Measurements from ENCODE around the gene SPAG6. TPM values are rescaled to one million over a fixed set of nuclear protein-coding genes. Genes with fewer than 3 reads are reported as not detected.

The SPAG6 gene
- total and polyA plus RNA-seq, 2 of the 8 experiments (the other 6 are each of a cell fraction or from before 2014, with no cell fraction given) = 0.14 TPM; not detected in 1

DNA sequence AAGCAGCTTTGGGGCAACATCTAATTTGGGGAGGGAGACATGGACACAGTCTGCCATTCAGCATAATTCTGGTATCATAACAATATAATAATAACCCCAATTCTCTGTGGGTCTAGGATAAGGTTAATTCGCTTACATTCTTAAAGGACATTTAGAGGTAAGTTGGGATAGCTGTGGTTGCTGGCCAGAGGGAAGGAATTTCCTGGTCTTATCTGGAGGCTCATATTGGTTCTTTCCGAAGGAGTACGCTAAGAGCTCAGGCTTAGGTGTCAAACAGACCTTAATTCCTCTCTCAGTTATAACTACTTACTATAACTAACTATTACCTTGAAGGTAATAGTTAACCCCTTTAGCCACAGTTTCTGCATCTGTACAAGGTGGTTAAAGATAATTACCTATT lies 68.8 kb downstream of the SPAG6 start:
- Histone ChIP-seq H3K9ac (replicated peaks in 1 of 4; ENCODE audit: extremely low read depth in 1 of 4, low read depth in 3 of 4, low read length in 3 of 4) (no peak overlapping the region), H2BK5ac (ENCODE audit: low read depth, low read length) (no peak overlapping the region), H3K27ac (ENCODE audit: low read depth, low read length) (no peak overlapping the region), H4K20me1 (replicated peaks in 1 of 2; ENCODE audit: control insufficient read depth in 1 of 2, insufficient read depth in 2 of 2, low read length in 2 of 2) (no peaks in the 10 kb centered on the region), H3K79me2 (ENCODE audit: control insufficient read depth in 1 of 2, insufficient read depth in 2 of 2, low read length in 2 of 2) (no peaks in the 10 kb centered on the region), H3K14ac (ENCODE audit: insufficient read length) (no peak overlapping the region), H2BK20ac (ENCODE audit: low read length) (no peak overlapping the region), H3K4me1 (replicated peaks in 1 of 4; ENCODE audit: control insufficient read depth in 3 of 4, insufficient read depth in 4 of 4, low read length in 3 of 4) (no peaks in the 10 kb centered on the region), H4K5ac (ENCODE audit: insufficient read length, low read depth, low read length) (no peak overlapping the region), H2BK15ac (ENCODE audit: low read length) (no peak overlapping the region), H2AK5ac (ENCODE audit: low read depth, low read length) (no peak overlapping the region), H3K18ac (ENCODE audit: extremely low read depth, low read length) (no peak overlapping the region), H3K4me2 (ENCODE audit: insufficient read depth in 1 of 2, low read depth in 2 of 2, low read length in 2 of 2) (no peak overlapping the region), H3K56ac (replicated peaks; ENCODE audit: insufficient read length, low read depth, low read length) (no peak overlapping the region), H3K9me3 (ENCODE audit: insufficient read depth in 2 of 2, low read depth in 1 of 2, low read length in 1 of 2) (no peaks in the 10 kb centered on the region; a peak in 1 of 4 replicates), H3K4ac (replicated peaks; ENCODE audit: insufficient read length, low read depth, low read length) (no peak overlapping the region), H4K91ac (replicated peaks; ENCODE audit: insufficient read length, low read length) (no peak overlapping the region), H2BK12ac (ENCODE audit: low read depth, low read length) (no peak overlapping the region), H3K36me3 (ENCODE audit: control insufficient read depth in 2 of 4, insufficient read depth in 4 of 4, low read length in 3 of 4) (no peaks in the 10 kb centered on the region), H3K27me3 (replicated peaks in 1 of 4; ENCODE audit: control insufficient read depth in 3 of 4, extremely low read depth in 1 of 4, insufficient read depth in 3 of 4, low read length in 3 of 4) (no peaks in the 10 kb centered on the region), H4K8ac (ENCODE audit: extremely low read depth, insufficient read depth, low read length) (no peak overlapping the region), H3K79me1 (ENCODE audit: low read depth, low read length) (no peaks in the 10 kb centered on the region), H2BK120ac (replicated peaks; ENCODE audit: low read depth, low read length) (no peak overlapping the region), H2AFZ (ENCODE audit: low read length) (no peak overlapping the region), H3K4me3 (ENCODE audit: extremely low read depth in 1 of 4, insufficient read depth in 2 of 4, low read depth in 3 of 4, low read length in 4 of 4) (no peak overlapping the region), H3K23me2 (ENCODE audit: low read depth, low read length) (no peaks in the 10 kb centered on the region), H3K23ac (ENCODE audit: insufficient read length) (no peak overlapping the region)
- POLR2A ChIA-PET (ENCODE audit: partially characterized antibody) = no interaction called here
- no peak for FAIRE-seq
- WGBS, 2 experiments (ENCODE audit: extremely low coverage in 1 of 2, insufficient coverage in 1 of 2, insufficient read length in 1 of 2, insufficient replicate concordance in 2 of 2, low coverage in 1 of 2, low lambda C conversion rate in 2 of 2, missing lambda C conversion rate in 1 of 2) = 95% methylated on average over 3 of the region's 3 CpGs; no CpG with 5 or more reads in 1 of the 2 experiments
- DNase-seq (ENCODE audit: low read depth in 1 of 2, low spot score in 2 of 2) = no peak
- CTCF ChIA-PET (ENCODE audit: partially characterized antibody) = no interaction called here
- TF ChIP-seq SIN3A (conservative IDR thresholded peaks at IDR 0.05 in 1 of 2, IDR thresholded peaks at IDR 0.05 in 1 of 2; ENCODE audit: low read depth in 1 of 2, low read length in 2 of 2) (no peak), RAD21 (IDR thresholded peaks at IDR 0.05 in 1 of 2, conservative IDR thresholded peaks at IDR 0.05 in 1 of 2; ENCODE audit: low read depth in 2 of 2, low read length in 2 of 2) (no peak), TCF12 (IDR thresholded peaks at IDR 0.05; ENCODE audit: low read depth, low read length) (no peak)

Measured in H1 (cell line).